DMS79 (cell line): ENCODE measurements around the gene COBL.

Experiments
- DNase-seq: peaks from one replicate; lab custom pipeline; 2025; lab: John Stamatoyannopoulos, UW

The COBL gene

GRCh38 chr7:51020944-51021343 lies 295.7 kb downstream of the COBL start:
- no peak for DNase-seq

- DNase-seq: no peak
Observed at GRCh38 chr7:51019891-51020870, 296.4 kb downstream of the COBL start.

GRCh38 chr7:51019191-51019844 lies 297.3 kb downstream of the COBL start:
- no peak for DNase-seq

DNA sequence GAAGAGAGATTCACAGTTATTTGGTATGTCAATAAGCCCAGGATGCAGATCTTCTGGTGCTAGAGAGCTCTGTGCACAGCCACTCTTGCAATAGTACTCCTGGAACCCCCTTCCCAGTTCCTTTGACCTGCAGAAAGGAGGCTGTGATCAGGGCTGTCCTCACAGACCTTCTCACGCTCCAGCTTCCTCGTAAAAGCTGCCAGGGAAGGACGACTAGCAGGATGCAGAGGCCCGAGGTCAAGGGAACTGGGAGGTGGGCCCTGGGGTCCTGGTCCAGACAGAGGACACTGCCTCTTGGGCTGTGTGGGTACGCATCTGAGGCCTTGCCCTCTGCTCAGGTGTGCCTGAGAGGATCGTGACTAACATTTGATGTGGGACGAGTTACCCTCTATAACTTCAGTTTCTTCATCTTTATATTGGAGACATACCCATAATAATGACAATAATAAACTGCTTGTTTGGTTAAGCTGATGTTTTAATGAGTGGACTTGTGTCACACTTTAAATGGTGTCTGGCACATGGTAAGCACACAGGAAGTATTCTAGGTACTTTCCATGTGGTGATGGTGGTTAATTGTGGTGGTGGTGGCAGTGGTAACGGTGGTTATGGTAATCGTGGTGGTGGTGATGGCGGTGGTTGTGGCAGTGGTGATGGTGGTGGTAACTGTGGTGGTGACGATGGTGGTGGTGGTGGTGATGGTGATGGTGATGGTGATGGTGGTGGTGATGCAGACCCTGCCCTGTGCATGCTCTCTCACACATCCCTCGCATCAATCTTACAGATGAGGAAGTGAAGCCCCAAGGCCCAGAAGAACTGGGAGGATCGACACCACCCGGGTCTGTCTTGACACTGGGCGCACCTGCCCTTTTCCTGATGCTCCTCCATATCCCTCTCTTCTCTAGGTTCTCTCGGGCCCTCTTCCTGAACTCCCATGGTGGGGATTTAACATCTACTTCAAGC lies 298.8 kb downstream of the COBL start:
- DNase-seq: no peak

GRCh38 chr7:51016546-51016945 lies 300.1 kb downstream of the COBL start:
- no peak for DNase-seq

GRCh38 chr7:51015581-51015980 lies 301.0 kb downstream of the COBL start:
- DNase-seq: no peak

- no peak for DNase-seq
Observed at GRCh38 chr7:51014811-51015210, 301.8 kb downstream of the COBL start.

- no peak for DNase-seq
Observed at GRCh38 chr7:51013861-51014511, 302.6 kb downstream of the COBL start.

DNA sequence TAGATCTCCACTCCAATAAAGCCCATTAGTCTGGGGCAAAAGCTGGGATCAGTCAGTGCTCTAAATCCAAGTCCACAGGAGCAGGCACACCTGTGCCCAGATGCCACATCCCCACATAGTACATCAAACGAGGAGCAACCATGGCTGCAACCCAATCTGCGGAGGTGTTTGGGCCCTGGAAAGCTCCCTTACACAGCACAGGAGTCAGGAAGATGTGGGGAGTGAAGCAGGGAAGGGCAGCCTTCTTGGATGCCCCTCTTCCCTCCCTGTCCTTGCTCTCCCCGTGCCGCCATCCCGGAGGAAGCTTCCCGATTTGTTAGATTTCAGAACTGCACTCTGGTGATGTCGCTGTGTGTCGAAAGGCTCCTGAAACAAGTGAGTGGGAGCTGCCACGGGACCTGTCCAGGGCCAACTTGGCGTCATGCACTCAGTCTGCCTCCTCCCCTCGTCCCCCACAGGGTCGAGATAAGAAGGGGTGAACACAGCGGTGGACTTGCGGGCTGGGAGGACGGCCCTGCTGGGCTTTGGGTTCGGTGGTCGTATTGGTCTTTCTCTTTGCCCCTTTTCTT lies 303.3 kb downstream of the COBL start:
- DNase-seq: no peak

DNA sequence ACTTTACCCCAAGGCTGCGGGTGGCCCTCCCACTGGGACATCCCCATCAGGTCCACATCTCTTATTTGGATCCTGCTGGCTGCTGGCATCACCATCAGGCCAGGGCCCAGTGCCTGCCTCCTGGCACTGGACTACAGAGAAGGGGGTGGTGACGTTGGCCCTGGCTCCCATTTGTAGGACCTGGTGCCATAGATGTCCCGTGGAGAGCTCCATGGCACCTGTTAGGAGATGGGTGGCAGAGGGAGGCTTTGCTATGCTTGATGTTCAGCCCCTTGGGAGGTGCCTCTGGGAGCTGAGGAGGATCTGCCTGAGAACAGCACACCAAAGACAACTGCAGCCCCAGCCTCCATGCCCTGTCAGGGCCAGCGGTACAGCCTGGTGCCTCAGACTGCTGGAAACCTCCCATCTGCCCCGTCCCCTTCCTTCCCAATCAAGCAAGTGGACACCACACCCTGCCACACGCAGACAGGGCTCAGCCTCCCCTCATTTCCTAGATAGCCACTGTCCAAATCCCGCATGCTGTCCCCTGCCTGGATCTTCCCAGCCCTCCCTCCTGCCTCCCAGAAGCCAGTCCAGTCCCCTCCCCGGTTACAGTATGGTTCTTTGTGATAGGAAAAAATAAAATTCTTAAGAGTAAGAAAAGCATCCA lies 303.9 kb downstream of the COBL start:
- no peak for DNase-seq

GRCh38 chr7:51011710-51012350 lies 304.8 kb downstream of the COBL start:
- DNase-seq: no peak

- DNase-seq: no peak
Observed at GRCh38 chr7:51010534-51010933, 306.1 kb downstream of the COBL start.

GRCh38 chr7:51009716-51010496 lies 306.7 kb downstream of the COBL start:
- DNase-seq: peak; percentile 7

- no peak for DNase-seq
Observed at GRCh38 chr7:51007551-51008505, 308.8 kb downstream of the COBL start.

- no peak for DNase-seq
Observed at GRCh38 chr7:51006483-51007235, 309.9 kb downstream of the COBL start.

DNA sequence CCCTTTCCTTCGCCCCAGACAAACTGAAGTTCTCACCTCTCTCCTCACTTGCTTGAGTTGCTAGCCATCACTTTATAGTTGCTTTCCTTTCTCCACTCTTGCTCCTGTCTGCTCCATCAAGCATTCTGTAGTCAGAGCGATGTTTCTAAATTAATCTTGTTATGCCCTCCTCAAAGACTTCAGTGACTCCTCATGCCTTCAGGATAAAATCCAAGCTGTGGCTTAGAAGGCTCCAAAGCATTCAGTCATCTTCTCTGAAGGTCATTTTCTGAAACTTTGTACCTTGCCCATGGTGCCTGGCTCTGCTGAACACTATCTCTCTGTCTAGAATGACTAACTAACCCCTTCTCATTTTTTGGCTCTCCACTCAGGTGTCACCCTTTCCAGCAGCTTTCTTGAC lies 311.5 kb downstream of the COBL start:
- no peak for DNase-seq

DNA sequence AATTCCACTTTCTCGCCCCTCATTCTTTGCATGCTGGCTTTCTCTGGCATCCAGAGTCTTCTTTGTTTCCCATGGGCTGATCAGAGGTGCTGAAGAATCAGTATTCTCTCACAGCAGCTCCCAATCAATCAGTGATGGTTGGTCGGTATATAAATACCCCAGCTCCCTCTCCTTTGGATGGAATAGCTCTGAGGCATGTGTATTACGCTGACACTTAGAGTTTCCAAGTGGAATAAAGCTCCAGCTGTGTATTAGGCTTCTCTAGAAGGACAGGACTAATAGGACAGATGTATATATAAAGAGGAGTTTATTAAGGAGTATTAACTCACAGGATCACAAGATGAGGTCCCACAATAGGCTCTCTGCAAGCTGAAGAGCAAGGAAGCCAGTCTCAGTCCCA lies 315.7 kb downstream of the COBL start:
- DNase-seq: no peak
